HG03575 (cell line): ENCODE results near the gene PM20D1.
"Not testable (repeated sequence)": the region's sequence is repeated elsewhere in the genome, so short reads cannot be mapped to it uniquely, and the experiment has no call there.

ENCODE experiments used
- ATAC-seq: cut with Tn5 transposase; IDR thresholded peaks from one replicate; pipeline ENCODE4 v1.9.1; 2021; ENCODE audit not compliant: unreplicated experiment, insufficient number of reproducible peaks, low FRiP score; ENCODE audit errors: extremely low read depth

Gene PM20D1, protein sequence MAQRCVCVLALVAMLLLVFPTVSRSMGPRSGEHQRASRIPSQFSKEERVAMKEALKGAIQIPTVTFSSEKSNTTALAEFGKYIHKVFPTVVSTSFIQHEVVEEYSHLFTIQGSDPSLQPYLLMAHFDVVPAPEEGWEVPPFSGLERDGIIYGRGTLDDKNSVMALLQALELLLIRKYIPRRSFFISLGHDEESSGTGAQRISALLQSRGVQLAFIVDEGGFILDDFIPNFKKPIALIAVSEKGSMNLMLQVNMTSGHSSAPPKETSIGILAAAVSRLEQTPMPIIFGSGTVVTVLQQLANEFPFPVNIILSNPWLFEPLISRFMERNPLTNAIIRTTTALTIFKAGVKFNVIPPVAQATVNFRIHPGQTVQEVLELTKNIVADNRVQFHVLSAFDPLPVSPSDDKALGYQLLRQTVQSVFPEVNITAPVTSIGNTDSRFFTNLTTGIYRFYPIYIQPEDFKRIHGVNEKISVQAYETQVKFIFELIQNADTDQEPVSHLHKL

DNA sequence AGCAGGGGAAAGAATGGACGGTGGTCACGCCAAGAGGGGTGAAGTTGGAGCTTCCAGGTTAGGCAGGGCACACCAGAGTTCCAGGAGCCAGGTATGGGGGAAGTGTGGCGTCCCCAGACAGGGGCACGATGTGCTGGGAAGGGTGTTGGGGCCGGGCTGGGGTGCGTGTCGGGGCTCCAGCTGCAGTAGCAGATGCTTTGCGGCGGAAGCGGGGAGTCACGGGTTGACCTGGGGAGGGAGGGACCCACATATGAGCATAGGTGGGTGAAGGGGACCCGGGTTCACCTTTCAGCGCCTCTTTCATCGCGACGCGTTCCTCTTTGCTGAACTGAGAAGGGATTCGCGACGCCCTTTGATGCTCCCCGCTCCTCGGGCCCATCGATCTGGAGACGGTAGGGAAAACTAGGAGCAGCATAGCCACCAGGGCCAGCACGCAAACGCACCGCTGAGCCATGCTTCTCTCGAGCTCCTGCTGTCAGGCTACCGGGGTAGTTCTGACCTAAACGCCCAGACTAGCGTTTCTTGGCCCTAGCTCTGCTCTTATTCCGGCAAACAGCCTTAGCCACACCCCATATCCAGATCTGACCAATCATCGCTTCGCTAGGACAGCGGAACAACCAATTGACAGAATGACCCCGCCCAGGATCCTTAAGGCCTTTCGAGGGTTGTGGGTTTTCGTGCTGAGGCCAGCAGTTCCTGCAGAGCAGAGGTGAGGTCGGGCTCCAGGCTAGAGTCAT is at the start of gene PM20D1:
PM20D1 (minus strand) TSS at position 514 of the 737 bp plus-strand sequence; CDS start at position 454, 60 bp downstream.
- no peak for ATAC-seq

- no peak for ATAC-seq
These were observed 46.4 kb upstream of the PM20D1 start for GRCh38 chr1:205896351-205896750.

DNA sequence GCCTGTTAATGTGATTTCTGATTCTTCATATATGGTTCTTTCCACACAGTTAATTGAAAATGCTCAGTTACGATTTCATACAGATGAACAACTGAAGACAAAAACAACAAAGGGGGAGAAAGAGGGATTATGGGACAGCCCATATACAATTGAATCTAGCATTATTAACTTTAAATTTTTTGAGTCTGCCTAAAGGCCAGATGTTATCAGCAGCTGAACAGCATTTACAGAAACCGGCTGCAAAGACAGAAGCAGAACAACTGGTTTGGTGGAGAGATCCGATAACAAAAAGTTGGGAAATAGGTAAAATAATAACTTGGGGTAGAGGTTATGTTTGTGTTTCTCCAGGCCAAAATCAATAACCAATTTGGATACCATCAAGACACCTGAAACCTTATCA is 44.2 kb upstream of the PM20D1 start:
- not testable (repeated sequence) for ATAC-seq

GRCh38 chr1:205892175-205892574 is 42.2 kb upstream of the PM20D1 start:
- ATAC-seq, result not testable (repeated sequence)

- not testable (repeated sequence) for ATAC-seq
These were observed 41.5 kb upstream of the PM20D1 start for GRCh38 chr1:205891481-205891880.

GRCh38 chr1:205890631-205891030 is 40.7 kb upstream of the PM20D1 start:
- not testable (repeated sequence) for ATAC-seq

DNA sequence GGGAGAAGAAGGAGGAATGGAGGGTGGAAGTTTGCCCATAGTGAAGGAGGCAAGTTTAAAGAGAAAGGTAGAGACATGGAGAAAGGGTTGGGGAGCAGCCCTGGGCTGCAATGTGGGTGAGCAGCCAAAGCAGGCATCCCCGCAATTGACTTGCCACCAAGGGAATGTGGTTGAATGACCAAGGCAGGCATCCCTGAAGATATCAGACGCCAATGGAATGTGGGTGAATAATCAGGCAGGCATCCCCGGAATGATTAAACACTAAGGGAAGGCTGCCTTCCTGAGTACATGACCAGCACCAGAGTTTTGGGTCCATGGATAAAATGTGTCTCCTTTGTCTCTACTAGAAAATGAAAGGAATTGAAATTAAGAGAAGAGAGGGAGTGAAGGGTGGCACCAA is 39.8 kb upstream of the PM20D1 start:
- not testable (repeated sequence) for ATAC-seq

GRCh38 chr1:205889006-205889405 is 39.1 kb upstream of the PM20D1 start:
- not testable (repeated sequence) for ATAC-seq

GRCh38 chr1:205883792-205884191 is 33.9 kb upstream of the PM20D1 start:
- ATAC-seq, result no peak

GRCh38 chr1:205880923-205881322 is 31.0 kb upstream of the PM20D1 start:
- no peak for ATAC-seq

DNA sequence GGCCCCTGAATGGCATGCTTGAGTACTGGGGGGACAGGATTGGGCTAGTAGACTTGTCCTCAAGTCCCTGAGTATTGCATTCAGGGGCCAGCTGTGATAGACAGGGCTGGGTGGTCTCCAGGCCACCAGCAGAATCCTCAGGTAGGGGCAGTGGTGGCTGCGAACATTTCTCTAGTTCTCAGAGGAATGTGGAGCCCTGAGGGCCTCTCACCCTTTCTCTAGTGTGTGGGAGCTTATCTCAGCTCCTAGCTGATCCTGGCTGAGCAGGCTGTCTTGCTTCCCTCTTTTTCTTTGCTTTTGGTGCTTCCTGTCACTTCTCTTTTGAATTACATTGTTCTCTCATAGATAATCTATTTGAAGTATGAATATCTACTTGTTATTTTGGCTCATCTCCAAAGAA is 30.0 kb upstream of the PM20D1 start:
- no peak for ATAC-seq

GRCh38 chr1:205878026-205878425 is 28.1 kb upstream of the PM20D1 start:
- ATAC-seq, result no peak

GRCh38 chr1:205873148-205873547 is 23.2 kb upstream of the PM20D1 start:
- not testable (repeated sequence) for ATAC-seq

GRCh38 chr1:205870236-205870635 is 20.3 kb upstream of the PM20D1 start:
- no peak for ATAC-seq

GRCh38 chr1:205861540-205861939 is 11.6 kb upstream of the PM20D1 start:
- no peak for ATAC-seq

- no peak for ATAC-seq
These were observed 8.4 kb upstream of the PM20D1 start for GRCh38 chr1:205858141-205858961.

- ATAC-seq, result not testable (repeated sequence)
These were observed 7.6 kb upstream of the PM20D1 start for GRCh38 chr1:205857501-205857900.

GRCh38 chr1:205856433-205856832 is 6.5 kb upstream of the PM20D1 start:
- no peak for ATAC-seq

GRCh38 chr1:205852969-205853368 is 3.0 kb upstream of the PM20D1 start:
- ATAC-seq, result no peak
